Testis (tissue), 3 donors: ENCODE results near the gene DROSHA. TPM values are rescaled to one million over a fixed set of nuclear protein-coding genes. Genes with fewer than 3 reads are reported as not detected.

ENCODE experiments used
- DNase-seq: peaks from one replicate; pipeline ENCODE4 v3.0.0-alpha.2; 2019
- H3K27ac ChIP-seq, 2 donors: fragments of 200-600 bp; sonication (generic); one replicate each; pipeline ENCODE4 v1.5.1; 2019
- H3K27me3 ChIP-seq: fragments of 200-600 bp; sonication (generic); one replicate; pipeline ENCODE4 v1.5.1; 2019
- H3K36me3 ChIP-seq: fragments of 200-600 bp; sonication (generic); one replicate; pipeline ENCODE4 v1.5.1; 2017; ENCODE audit warnings: low read depth; ENCODE audit errors: missing control alignments
- H3K4me1 ChIP-seq: fragments of 200-600 bp; sonication (generic); one replicate; pipeline ENCODE4 v1.5.1; 2019
- H3K4me3 ChIP-seq, 2 donors: fragments of 200-600 bp; sonication (generic); one replicate each; pipeline ENCODE4 v1.5.1; 2017 to 2019
- H3K9me3 ChIP-seq: fragments of 200-600 bp; sonication (generic); one replicate; pipeline ENCODE4 v1.5.1; 2017
- POLR2A ChIP-seq: fragments of 450-650 bp; IDR thresholded peaks from one replicate; pipeline ENCODE4 v1.6.1; 2017; ENCODE audit warnings: antibody characterized with exemption, mild to moderate bottlenecking, moderate library complexity
- WGBS, 2 donors: methylation state at CpG; one replicate each; pipeline ENCODE4 v1.1.5; 2018; 5-methylcytosine and 5-hydroxymethylcytosine counted together
- intact Hi-C: fragments of 100-400 bp; cut with DNase I; formaldehyde crosslinking; loops from one replicate; pipeline ENCODE4 v1.15.1; 2023; ENCODE audit warnings: low total_unique reads
- polyA plus RNA-seq: library from polyadenylated mRNA; stranded (reverse); fragments of 350-450 nt; fragmentation: Illumina TruSeq; extraction: RNeasy Lipid Tissue Mini Kit (QIAGEN cat#74804); gene quantifications from one replicate; pipeline ENCODE4 v1.2.3, GENCODE V29; 2014; ENCODE audit warnings: low read depth, low replicate concordance; ENCODE audit not compliant: insufficient read depth
- total RNA-seq, 2 donors: library from RNA; depleted of rRNA; stranded (reverse); fragments of >200 nt; gene quantifications; one replicate each; pipeline ENCODE4 v1.2.3, GENCODE V29; 2016
- TF ChIP-seq, protein P1 (sequence below), 3 experiments: fragments of 450-650 bp in 2 of 3; fragments of 200-600 bp in 1 of 3; sonication (generic) in 1 of 3; IDR thresholded peaks; one replicate each; pipeline ENCODE4 v1.5.1; 2016 to 2019; ENCODE audit warnings: antibody characterized with exemption in 3 of 3, mild to moderate bottlenecking in 2 of 3, moderate library complexity in 1 of 3

DROSHA gene
- total and polyA plus RNA-seq, 3 donors from 2014 or later = 23.3 to 79.6 (median 50.4) TPM

DNA sequence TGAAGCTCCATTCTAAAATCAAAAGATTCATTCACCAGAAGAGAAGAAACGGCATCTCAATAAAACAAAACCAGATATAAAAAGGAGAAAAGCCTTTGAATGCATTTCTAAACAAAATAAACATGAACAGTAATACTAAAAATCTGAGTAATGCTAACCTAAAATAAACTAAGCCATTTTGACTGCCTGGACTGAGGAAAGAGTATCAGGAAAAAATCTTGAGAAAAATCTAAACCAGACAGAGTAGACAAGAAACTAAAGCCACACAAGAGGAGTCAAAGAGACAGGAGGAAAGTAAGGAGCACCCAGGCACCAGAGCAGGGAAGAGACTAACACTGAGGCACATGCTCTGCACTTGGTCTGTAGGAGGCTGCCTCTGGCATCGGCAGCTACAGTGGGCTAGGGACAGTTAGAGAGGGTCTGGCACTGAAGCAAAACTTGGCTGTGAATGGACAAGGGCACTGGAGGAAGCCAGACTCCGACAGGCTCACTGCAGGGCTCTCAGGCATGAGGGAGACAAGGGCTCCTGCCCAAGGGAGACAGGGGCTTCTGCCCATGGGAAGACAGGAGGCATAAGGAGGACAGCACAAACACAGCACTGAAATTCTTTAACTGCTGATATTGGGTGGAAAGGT, 50.2 kb downstream of the DROSHA start:
- intact Hi-C loops = no loop called here
- WGBS, 2 donors = 88 to 90% methylated on average over 3 of the region's 3 CpGs
- no peak for DNase-seq

DNA sequence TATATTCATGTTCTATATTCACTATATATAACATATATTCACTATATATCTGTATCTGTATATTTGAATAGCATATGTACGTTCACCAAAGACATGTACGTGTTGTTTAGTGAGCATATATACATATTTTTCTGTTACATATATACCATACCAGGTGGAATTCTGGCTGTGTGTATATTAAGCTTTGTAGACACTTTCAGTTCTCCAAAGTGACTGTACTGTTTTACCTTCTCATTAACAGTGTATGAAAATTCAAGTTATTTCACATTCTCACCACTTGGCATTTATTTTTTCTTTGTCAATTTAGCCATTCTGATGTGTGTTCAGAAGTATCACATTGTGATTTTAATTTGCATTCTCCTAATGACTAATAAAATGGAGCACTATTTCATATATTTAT, 52.2 kb downstream of the DROSHA start:
- Histone ChIP-seq H3K27ac (no peak overlapping the region), H3K36me3 (no peaks in the 10 kb centered on the region), H3K27me3 (no peaks in the 10 kb centered on the region), H3K4me3 (no peak overlapping the region), H3K4me1 (no peaks in the 10 kb centered on the region), H3K9me3 (no peaks in the 10 kb centered on the region)
- WGBS, 2 donors = 96% methylated on average over 2 of the region's 2 CpGs
- no peak for DNase-seq
- intact Hi-C loops = no loop called here
- TF ChIP-seq, protein P1, sequence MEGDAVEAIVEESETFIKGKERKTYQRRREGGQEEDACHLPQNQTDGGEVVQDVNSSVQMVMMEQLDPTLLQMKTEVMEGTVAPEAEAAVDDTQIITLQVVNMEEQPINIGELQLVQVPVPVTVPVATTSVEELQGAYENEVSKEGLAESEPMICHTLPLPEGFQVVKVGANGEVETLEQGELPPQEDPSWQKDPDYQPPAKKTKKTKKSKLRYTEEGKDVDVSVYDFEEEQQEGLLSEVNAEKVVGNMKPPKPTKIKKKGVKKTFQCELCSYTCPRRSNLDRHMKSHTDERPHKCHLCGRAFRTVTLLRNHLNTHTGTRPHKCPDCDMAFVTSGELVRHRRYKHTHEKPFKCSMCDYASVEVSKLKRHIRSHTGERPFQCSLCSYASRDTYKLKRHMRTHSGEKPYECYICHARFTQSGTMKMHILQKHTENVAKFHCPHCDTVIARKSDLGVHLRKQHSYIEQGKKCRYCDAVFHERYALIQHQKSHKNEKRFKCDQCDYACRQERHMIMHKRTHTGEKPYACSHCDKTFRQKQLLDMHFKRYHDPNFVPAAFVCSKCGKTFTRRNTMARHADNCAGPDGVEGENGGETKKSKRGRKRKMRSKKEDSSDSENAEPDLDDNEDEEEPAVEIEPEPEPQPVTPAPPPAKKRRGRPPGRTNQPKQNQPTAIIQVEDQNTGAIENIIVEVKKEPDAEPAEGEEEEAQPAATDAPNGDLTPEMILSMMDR (IDR thresholded peaks at IDR 0.05) = no peak
- TF ChIP-seq POLR2A = no peak

More for the DNA sequence above, 50.2 kb downstream of the DROSHA start:
- H3K4me3 ChIP-seq = no peak overlapping the region
- no peak overlapping the region for H3K27ac ChIP-seq
- no peaks in the 10 kb centered on the region for H3K4me1 ChIP-seq
- no peaks in the 10 kb centered on the region for H3K27me3 ChIP-seq
- TF ChIP-seq, protein P1 (IDR thresholded peaks at IDR 0.05) = no peak
- TF ChIP-seq POLR2A = no peak
- no peaks in the 10 kb centered on the region for H3K36me3 ChIP-seq
- no peaks in the 10 kb centered on the region for H3K9me3 ChIP-seq

DNA sequence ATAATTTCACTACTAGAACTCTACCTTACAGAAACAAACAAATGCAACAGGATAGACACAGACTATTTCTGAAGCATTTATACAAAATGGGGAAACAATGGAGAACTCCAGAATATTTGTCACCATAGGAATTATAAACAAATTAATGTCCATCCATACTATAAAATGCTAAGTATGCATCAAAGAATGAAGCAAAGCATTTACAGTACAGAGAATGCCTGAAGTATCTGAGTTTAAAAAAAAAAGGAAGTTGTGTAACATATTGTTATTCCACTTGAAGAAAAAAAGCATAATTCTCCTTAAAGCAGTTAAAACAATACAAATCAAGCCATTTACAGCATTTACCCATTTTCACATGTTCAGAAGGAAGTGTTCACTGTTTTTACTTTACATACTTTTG, 53.0 kb downstream of the DROSHA start:
- intact Hi-C loops = no loop called here
- Histone ChIP-seq H3K27me3 (no peaks in the 10 kb centered on the region), H3K27ac (no peak overlapping the region), H3K36me3 (no peaks in the 10 kb centered on the region), H3K9me3 (no peaks in the 10 kb centered on the region), H3K4me3 (no peak overlapping the region), H3K4me1 (no peaks in the 10 kb centered on the region)
- no peak for DNase-seq
- TF ChIP-seq, protein P1 (IDR thresholded peaks at IDR 0.05) = no peak
- TF ChIP-seq POLR2A = no peak

DNA sequence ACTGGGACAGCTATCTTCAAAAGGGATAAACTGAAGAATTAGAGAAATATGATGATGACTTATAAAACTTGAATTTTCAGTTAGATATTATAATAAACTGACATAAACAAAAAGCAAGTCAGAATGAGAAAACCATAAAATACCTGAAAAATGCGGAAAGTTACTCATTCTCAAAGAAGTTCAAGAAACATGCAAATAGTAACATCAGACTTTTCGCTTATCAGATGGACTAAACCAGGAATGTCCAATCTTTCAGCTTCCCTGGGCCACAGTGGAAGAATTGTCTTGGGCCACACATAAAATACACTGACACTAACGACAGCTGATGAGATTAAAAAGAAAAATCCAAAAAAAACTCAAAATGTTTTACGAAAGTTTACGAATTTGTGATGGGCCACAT, 53.9 kb downstream of the DROSHA start:
- DNase-seq = no peak
- Histone ChIP-seq H3K9me3 (no peaks in the 10 kb centered on the region), H3K27ac (no peak overlapping the region), H3K27me3 (no peaks in the 10 kb centered on the region), H3K36me3 (no peaks in the 10 kb centered on the region), H3K4me1 (no peaks in the 10 kb centered on the region), H3K4me3 (no peak overlapping the region)
- 96% methylated on average over 5 of the region's 5 CpGs for WGBS, 2 donors
- intact Hi-C loops = no loop called here
- TF ChIP-seq, protein P1 (IDR thresholded peaks at IDR 0.05) = no peak
- TF ChIP-seq POLR2A = no peak

DNA sequence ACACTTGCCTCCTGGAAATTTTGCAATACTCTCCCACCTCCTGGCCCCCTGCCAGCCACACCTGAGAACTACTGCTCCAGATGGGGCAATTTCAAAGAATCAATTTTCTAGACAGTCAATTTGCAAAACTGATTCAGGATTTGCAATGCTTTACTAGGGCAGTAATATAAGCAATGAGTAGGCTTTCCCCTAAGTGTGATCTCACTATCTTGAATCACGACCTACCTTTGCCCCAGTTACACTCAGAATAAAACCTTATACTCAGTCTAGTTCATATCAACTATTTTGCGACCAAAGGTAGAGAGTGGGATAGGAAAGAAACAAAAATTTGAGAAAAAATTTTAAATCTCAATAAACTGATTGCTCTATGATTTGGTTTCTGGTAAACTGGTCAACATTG, 54.4 kb downstream of the DROSHA start:
- Histone ChIP-seq H3K4me3 (no peak overlapping the region), H3K27me3 (no peaks in the 10 kb centered on the region), H3K9me3 (no peaks in the 10 kb centered on the region), H3K36me3 (no peaks in the 10 kb centered on the region), H3K4me1 (no peaks in the 10 kb centered on the region), H3K27ac (no peak overlapping the region)
- TF ChIP-seq, protein P1 (IDR thresholded peaks at IDR 0.05) = no peak
- TF ChIP-seq POLR2A = no peak
- 94 to 96% methylated on average over 2 of the region's 2 CpGs for WGBS, 2 donors
- no peak for DNase-seq
- intact Hi-C loops = no loop called here
